Measurements from ENCODE around the gene FGF18.

GRCh38 chr5:171483551-171484135 lies 64.2 kb downstream of the FGF18 start:
- no peak for TF ChIP-seq POLR2A (IDR thresholded peaks at IDR 0.05)
- TF ChIP-seq POLR2AphosphoS5 (IDR thresholded peaks at IDR 0.05) = peak; percentile 17
- no peak for TF ChIP-seq CTCF (IDR thresholded peaks at IDR 0.05)
